NCI-H526 treated with DMSO at 0.1 percent for 48 hours (cell line): ENCODE results near the gene SLC8A2.

Source experiments
- DNase-seq: peaks from one replicate; lab custom pipeline; 2025; lab: John Stamatoyannopoulos, UW

The SLC8A2 gene

GRCh38 chr19:47381121-47381520 lies 90.6 kb downstream of the SLC8A2 start:
- DNase-seq = no peak

- no peak for DNase-seq
Observed at GRCh38 chr19:47380559-47380958, 91.1 kb downstream of the SLC8A2 start.

- DNase-seq = no peak
Observed at GRCh38 chr19:47379381-47379938, 92.2 kb downstream of the SLC8A2 start.

- no peak for DNase-seq
Observed at GRCh38 chr19:47378246-47378645, 93.4 kb downstream of the SLC8A2 start.
